Endodermal cell (in vitro differentiated cells): ENCODE results near the gene MIDN. TPM values are rescaled to one million over a fixed set of nuclear protein-coding genes. Genes with fewer than 3 reads are reported as not detected.

ENCODE experiments used
- DNase-seq: peaks from one replicate; pipeline ENCODE4 v3.0.0-alpha.2; 2017
- H3K27ac ChIP-seq: 2 replicates; pipeline ENCODE4 v1.5.1; 2013; ENCODE audit warnings: mild to moderate bottlenecking, low read depth, low read length, moderate library complexity
- H3K27me3 ChIP-seq: 2 replicates; pipeline ENCODE4 v1.6.1; 2013; ENCODE audit warnings: mild to moderate bottlenecking, low read length, moderate library complexity; ENCODE audit not compliant: insufficient read depth, control insufficient read depth, poor library complexity, severe bottlenecking
- H3K36me3 ChIP-seq: 2 replicates; pipeline ENCODE4 v1.7.0; 2013; ENCODE audit warnings: mild to moderate bottlenecking, low read length, moderate library complexity; ENCODE audit not compliant: control insufficient read depth, insufficient read depth
- H3K4me1 ChIP-seq: one replicate; pipeline ENCODE4 v1.7.0; 2013; ENCODE audit warnings: low read length; ENCODE audit not compliant: control insufficient read depth, insufficient read depth
- H3K4me3 ChIP-seq: 2 replicates; pipeline ENCODE4 v1.5.1; 2013; ENCODE audit warnings: mild to moderate bottlenecking, low read length, moderate library complexity
- H3K9ac ChIP-seq: 2 replicates; pipeline ENCODE4 v1.6.1; 2013; ENCODE audit warnings: mild to moderate bottlenecking, low read length, moderate library complexity; ENCODE audit not compliant: poor library complexity, severe bottlenecking; ENCODE audit errors: extremely low read depth
- H3K9me3 ChIP-seq: 2 replicates; pipeline ENCODE4 v1.6.1; 2013; ENCODE audit warnings: mild to moderate bottlenecking, low read length, moderate library complexity; ENCODE audit not compliant: control insufficient read depth
- H3K27ac Mint-ChIP-seq: 2 replicates; pipeline ENCODE4 v1.8.0; 2020; ENCODE audit warnings: mixed read lengths
- H3K27me3 Mint-ChIP-seq: 2 replicates; pipeline ENCODE4 v1.8.0; 2021; ENCODE audit warnings: mild to moderate bottlenecking, mixed read lengths; ENCODE audit not compliant: insufficient read depth
- H3K36me3 Mint-ChIP-seq: 2 replicates; pipeline ENCODE4 v1.8.0; 2020; ENCODE audit warnings: low read depth, mixed read lengths
- H3K4me1 Mint-ChIP-seq: 2 replicates; pipeline ENCODE4 v1.8.0; 2020; ENCODE audit warnings: mixed read lengths
- H3K4me3 Mint-ChIP-seq: 2 replicates; pipeline ENCODE4 v1.8.0; 2020; ENCODE audit warnings: mild to moderate bottlenecking, moderate library complexity, mixed read lengths
- H3K9me3 Mint-ChIP-seq: 2 replicates; pipeline ENCODE4 v1.8.0; 2020; ENCODE audit warnings: mild to moderate bottlenecking, mixed read lengths
- WGBS, 2 experiments: methylation state at CpG; one replicate each; pipeline versions ENCODE4 v1.1.5 to v1.1.7; 2013; ENCODE audit warnings: missing lambda C conversion rate in 2 of 2, mixed read lengths in 1 of 2; ENCODE audit not compliant: insufficient coverage in 1 of 2, insufficient read length in 1 of 2; 5-methylcytosine and 5-hydroxymethylcytosine counted together
- total RNA-seq, 2 donors: library from RNA; stranded (reverse); fragmentation: NEBNext Ultra II Directional in 1 of 2; extraction: Animal tissue kit (Norgen Biotek cat#: 25700) in 1 of 2; gene quantifications; 2 replicates in 1 of 2; 3 replicates in 1 of 2; pipeline ENCODE4 v1.2.1, GENCODE V29; 2021
- TF ChIP-seq, protein P1 (sequence below): fragments of 200-600 bp; sonication (generic); conservative IDR thresholded peaks from 2 replicates; pipeline ENCODE4 v1.5.0; 2021; ENCODE audit warnings: antibody characterized with exemption, mild to moderate bottlenecking

The MIDN gene
- total RNA-seq, 2 donors from 2014 or later, result 183 to 185 TPM

DNA sequence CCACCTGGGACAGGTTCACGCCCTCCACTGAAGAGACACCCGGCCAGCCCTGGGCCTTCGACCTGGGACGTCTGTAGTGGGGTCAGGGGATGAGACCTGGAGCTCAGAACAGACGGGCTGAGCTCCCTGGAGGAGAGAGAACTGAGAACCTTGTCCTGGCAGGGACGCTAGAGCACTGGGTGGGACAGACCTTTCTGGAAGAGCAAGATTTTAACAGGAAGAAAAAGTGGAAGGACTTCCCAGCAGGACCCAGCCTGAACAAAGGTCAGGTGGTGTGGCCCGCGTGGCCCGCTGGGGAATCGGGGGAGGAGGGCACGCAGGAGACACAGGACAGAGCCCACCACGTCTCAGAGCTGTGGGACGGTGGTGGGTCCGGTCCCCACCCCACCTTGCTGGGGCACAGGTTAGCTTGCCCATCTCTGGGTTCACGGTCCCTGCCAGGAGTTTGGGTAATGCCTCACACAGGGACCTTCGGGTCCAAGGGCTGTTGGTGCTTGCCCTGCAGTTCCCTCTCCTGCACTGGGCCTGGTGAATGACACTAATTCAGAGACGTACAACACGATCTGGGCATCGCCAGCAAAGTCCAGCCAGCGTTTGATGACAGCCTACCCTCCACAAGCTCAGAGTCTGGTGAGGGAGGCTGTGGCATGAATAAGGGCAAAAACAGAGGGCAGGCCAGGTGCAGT lies 36.1 kb downstream of the MIDN start:
- TF ChIP-seq, protein P1, sequence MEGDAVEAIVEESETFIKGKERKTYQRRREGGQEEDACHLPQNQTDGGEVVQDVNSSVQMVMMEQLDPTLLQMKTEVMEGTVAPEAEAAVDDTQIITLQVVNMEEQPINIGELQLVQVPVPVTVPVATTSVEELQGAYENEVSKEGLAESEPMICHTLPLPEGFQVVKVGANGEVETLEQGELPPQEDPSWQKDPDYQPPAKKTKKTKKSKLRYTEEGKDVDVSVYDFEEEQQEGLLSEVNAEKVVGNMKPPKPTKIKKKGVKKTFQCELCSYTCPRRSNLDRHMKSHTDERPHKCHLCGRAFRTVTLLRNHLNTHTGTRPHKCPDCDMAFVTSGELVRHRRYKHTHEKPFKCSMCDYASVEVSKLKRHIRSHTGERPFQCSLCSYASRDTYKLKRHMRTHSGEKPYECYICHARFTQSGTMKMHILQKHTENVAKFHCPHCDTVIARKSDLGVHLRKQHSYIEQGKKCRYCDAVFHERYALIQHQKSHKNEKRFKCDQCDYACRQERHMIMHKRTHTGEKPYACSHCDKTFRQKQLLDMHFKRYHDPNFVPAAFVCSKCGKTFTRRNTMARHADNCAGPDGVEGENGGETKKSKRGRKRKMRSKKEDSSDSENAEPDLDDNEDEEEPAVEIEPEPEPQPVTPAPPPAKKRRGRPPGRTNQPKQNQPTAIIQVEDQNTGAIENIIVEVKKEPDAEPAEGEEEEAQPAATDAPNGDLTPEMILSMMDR, result no peak
- H3K9me3 Mint-ChIP-seq, result no peaks in the 10 kb centered on the region
- Histone ChIP-seq H3K4me1 (peaks cover 15% of the 10 kb centered on the region), H3K9ac (no peak overlapping the region), H3K36me3 (peaks cover 5% of the 10 kb centered on the region), H3K4me3 (no peak overlapping the region), H3K9me3 (no peaks in the 10 kb centered on the region), H3K27ac (no peak overlapping the region), H3K27me3 (no peaks in the 10 kb centered on the region)
- peaks cover 5% of the 10 kb centered on the region for H3K27me3 Mint-ChIP-seq
- H3K4me3 Mint-ChIP-seq, result peak overlapping the region; percentile 62
- H3K36me3 Mint-ChIP-seq, result peaks cover 5% of the 10 kb centered on the region
- H3K27ac Mint-ChIP-seq, result no peak overlapping the region
- peaks cover 10% of the 10 kb centered on the region for H3K4me1 Mint-ChIP-seq
- WGBS, 2 experiments, result 89 to 91% methylated on average over 9 to 20 of the region's 20 CpGs
- no peak for DNase-seq

DNA sequence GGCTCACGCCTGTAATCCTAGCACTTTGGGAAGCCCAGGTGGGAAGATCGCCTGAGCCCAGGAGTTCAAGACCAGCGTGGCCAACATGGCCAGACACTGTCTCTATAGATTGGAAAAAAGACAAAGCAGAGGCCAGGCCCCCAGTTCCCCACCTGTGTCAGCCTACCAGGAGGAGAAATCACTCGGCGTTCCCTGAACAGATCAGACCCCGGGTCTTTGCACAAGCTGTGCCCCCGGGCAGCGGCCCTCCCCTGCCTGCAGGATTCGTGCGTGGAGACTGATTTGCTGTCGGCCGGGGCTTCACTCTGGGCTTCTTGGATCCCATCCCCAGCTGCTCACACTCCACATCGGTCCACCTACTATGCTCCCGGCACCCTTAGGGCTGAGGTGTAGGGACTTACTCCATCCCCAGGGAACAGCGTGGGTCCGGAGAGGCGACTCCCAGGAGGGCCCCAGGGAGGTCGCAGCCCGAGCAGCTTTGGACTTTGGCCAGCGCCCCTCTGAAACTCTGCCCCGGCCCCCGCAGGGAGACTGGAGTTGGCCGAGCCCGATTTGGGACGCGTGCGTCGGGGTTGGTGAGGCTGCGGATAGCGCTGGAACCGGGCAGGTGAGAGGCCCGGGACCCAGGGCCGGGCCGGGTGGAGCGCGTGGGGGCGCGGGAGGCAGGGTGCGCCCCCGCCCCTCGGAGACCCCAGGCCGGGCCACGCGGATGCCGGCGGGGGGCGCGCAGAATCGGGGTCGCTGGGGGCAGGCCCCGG lies 36.8 kb downstream of the MIDN start:
- H3K27me3 Mint-ChIP-seq, result peaks cover 5% of the 10 kb centered on the region
- 31 to 45% methylated on average over 29 to 51 of the region's 51 CpGs for WGBS, 2 experiments
- H3K36me3 ChIP-seq, result no peaks in the 10 kb centered on the region
- H3K9me3 Mint-ChIP-seq, result no peaks in the 10 kb centered on the region
- H3K4me1 Mint-ChIP-seq, result peaks cover 10% of the 10 kb centered on the region
- no peaks in the 10 kb centered on the region for H3K9me3 ChIP-seq
- no peak overlapping the region for H3K27ac ChIP-seq
- TF ChIP-seq, protein P1, result peak; percentile 18
- peaks cover 15% of the 10 kb centered on the region for H3K4me1 ChIP-seq
- peak overlapping the region; percentile 62 for H3K4me3 Mint-ChIP-seq
- H3K36me3 Mint-ChIP-seq, result no peaks in the 10 kb centered on the region
- H3K9ac ChIP-seq, result no peak overlapping the region
- DNase-seq, result peak; percentile 77
- H3K4me3 ChIP-seq, result peak overlapping the region; percentile 23
- H3K27me3 ChIP-seq, result no peaks in the 10 kb centered on the region
- H3K27ac Mint-ChIP-seq, result no peak overlapping the region

DNA sequence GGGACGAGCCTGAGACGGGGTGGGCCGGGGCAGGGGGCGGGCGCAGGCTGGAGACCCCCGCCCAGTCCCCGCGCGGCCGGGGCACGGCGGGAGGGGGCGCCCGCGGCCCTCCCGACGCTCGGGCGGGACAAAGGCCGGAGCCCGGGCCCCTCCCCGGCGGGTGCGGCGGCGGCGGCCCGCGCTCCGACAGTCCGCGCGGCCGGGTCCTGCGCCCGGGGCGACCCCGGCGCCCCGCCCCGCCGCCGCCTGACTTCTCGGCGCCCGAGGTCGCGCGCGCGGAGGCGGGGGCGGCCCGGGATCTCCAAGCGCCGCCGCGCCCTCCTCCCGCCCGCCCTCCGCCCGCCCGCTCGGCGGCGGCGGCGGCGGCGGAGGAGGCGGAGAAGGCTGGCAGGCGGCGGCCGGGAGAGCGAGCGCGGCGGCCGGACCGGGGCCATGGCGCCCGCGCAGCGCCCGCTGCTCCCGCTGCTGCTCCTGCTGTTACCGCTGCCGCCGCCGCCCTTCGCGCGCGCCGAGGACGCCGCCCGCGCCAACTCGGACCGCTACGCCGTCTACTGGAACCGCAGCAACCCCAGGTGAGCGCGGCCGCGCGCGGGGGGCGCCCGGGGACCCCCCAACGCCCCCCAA lies 37.5 kb downstream of the MIDN start, which contains the start of gene EFNA2:
Gene EFNA2, plus strand, starts transcription at position 137 of the 624 bp plus-strand sequence. Its CDS starts 296 bp downstream, at position 433.
- 0% methylated on average over 15 to 113 of the region's 113 CpGs for WGBS, 2 experiments
- peak within 1 kb of the TSS; percentile 86 for H3K4me3 ChIP-seq

More for the DNA sequence above, 37.5 kb downstream of the MIDN start, which contains the start of gene EFNA2:
- H3K36me3 ChIP-seq, result no peaks in the 10 kb centered on the region
- no peaks in the 10 kb centered on the region for H3K9me3 ChIP-seq
- peak within 1 kb of the TSS; percentile 74 for H3K4me3 Mint-ChIP-seq
- H3K27ac ChIP-seq, result no peak within 1 kb of the TSS
- TF ChIP-seq, protein P1, result peak; percentile 19
- no peaks in the 10 kb centered on the region for H3K36me3 Mint-ChIP-seq
- H3K9me3 Mint-ChIP-seq, result no peaks in the 10 kb centered on the region
- no peak within 1 kb of the TSS for H3K27ac Mint-ChIP-seq
- peaks cover 15% of the 10 kb centered on the region for H3K4me1 ChIP-seq
- peaks cover 5% of the 10 kb centered on the region for H3K27me3 Mint-ChIP-seq
- H3K27me3 ChIP-seq, result no peaks in the 10 kb centered on the region
- peaks cover 10% of the 10 kb centered on the region for H3K4me1 Mint-ChIP-seq
- peak within 1 kb of the TSS; percentile 53 for H3K9ac ChIP-seq
- no peak for DNase-seq
